Activated CD4-positive, alpha-beta T cell treated with anti-CD3 and anti-CD28 coated beads, Interleukin-2, Interleukin-4, amounts not matched to agents 100 ng/mL and 50 ng/mL, durations not matched to agents 16 hours and 8 hours (primary cell): Measurements from ENCODE around the gene MED6.

Experiments
- DNase-seq: peaks from one replicate; pipeline ENCODE4 v3.0.0-alpha.2; 2020; ENCODE audit warnings: low spot score

MED6 gene, protein sequence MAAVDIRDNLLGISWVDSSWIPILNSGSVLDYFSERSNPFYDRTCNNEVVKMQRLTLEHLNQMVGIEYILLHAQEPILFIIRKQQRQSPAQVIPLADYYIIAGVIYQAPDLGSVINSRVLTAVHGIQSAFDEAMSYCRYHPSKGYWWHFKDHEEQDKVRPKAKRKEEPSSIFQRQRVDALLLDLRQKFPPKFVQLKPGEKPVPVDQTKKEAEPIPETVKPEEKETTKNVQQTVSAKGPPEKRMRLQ

DNA sequence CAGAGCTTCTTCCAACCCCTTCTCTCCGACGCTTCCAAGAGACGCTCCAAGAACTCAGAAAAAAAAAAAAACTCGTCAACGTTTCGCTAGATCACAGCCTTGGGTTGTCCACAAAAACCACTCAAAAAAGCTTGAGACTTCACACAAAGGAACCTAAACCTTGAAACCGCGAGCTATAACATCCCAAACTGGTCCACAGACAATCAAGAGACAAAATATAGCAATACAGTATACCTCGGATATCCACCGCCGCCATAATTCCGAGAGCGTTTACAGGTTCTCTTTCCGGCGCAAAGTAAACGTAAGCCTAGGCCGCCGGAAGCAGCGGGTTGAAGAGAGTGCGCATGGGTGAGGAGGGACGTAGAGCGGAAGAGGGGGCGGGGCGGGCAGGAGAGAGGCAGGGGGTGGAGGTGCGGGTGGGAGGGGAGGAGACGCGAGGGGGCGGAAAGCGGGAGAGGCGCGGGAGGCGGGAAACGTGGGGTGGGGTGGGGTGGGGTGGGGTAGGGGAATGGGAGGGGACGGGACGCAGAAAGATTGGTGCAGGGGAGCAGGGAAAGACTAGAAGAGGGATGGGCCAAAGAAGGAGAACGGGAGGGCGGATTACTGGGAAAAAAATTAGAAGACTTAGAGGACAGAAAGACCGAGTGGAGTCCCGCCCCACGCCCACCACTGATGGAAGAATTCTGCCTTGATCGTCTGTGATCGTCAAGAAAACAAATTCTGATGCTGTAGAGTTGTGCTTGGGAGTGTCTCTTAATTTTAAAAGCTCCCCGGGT lies at the start of gene MED6:
Gene MED6, minus strand, starts transcription at position 274 of the 776 bp plus-strand sequence. Its CDS starts 18 bp downstream, at position 256.
- peak; percentile 92 for DNase-seq

DNA sequence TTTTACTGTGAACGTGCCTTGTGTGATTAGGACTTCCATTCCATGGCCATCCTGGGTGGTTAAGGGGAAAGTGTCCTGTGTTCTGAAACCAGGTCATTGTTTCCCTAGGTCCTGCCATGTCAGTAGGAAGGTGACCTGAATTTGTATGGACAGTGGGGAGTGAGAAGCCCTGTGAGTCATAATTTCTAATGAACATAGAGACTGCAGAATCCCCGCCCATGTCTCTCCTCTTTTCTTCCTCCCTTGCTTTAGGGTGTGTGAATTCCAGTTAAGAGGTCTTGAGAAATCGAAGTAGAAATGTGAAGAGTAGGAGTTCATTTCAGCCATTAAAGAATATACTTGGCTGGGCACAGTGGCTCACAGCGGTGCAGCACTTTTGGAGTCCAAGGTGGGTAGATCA lies 49.3 kb upstream of the MED6 start:
- no peak for DNase-seq

DNA sequence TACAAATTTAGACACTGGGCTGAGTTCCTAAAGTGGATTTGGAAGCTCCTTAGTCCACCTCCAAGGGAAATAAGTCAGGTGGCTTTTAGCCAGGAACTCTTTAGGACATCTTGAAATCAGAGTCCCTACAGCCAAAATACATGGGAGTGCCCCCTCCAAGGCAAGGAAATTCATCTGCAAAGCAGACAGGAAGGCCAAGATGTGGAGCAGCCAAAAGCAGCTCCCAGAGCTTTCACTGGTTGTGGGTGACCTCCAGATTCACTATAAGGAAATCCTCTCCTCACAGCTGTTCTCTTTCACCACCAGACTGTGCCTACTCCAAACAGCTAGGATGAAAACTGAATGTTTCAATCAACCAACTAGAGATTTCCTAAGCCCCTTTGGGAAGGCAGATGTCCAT lies 47.9 kb upstream of the MED6 start:
- no peak for DNase-seq

DNA sequence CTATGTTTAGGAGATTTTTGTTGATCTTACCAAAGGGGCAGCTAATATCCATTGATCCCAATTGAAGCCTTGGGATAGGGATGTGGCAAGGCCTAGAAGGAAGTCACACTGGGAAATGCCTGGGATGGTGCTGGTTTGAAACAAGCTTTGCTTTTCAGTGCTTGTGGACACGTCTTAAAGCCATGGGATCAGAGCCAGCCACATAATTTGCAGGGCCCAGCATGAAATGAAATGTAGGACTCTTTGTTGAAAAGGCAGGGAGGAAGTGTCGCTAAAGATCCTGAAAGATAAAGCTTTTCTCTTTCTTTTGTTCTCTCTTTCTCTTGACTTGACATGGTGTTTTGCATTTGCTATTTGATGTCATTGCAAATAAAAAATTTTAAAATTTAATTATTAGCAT lies 46.2 kb upstream of the MED6 start:
- DNase-seq, result no peak

DNA sequence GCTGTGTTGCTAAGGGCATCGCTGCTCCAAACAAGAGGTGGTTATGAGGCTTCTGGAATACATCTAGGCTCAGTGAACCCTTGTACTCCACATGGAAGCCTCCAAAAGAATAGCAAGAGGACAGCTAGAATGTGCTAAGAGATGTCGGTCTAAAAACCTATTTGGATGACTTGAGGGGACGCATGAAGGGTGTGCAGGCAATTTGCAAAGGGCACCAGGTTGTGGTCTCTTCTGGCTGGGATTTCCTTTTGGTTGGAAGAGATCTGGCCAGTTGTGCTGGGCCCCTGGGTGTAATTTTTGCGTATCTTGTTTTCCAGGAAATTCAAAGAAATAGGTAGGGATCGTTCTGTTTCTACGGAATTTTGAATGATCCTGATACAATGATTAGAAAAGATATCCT lies 45.4 kb upstream of the MED6 start:
- DNase-seq, result no peak

DNA sequence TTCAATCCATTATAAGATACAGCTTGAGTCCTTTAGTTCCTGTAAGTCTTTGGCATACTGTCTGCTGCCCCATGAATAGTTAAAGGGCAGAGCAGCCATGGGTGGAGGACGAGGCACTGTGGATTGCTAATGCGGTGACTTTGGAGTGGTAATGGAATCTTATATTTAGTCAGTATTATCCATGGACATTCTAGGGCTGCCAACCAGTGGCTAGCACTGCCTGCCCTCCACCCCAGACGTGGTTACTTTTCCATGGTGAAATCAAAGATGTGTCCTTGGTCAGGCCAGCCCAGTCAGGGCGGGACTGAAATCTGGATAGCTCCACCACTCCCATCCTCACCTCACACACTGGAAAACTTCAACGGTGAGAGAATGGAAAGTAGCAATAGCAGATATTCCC lies 43.5 kb upstream of the MED6 start:
- no peak for DNase-seq

DNA sequence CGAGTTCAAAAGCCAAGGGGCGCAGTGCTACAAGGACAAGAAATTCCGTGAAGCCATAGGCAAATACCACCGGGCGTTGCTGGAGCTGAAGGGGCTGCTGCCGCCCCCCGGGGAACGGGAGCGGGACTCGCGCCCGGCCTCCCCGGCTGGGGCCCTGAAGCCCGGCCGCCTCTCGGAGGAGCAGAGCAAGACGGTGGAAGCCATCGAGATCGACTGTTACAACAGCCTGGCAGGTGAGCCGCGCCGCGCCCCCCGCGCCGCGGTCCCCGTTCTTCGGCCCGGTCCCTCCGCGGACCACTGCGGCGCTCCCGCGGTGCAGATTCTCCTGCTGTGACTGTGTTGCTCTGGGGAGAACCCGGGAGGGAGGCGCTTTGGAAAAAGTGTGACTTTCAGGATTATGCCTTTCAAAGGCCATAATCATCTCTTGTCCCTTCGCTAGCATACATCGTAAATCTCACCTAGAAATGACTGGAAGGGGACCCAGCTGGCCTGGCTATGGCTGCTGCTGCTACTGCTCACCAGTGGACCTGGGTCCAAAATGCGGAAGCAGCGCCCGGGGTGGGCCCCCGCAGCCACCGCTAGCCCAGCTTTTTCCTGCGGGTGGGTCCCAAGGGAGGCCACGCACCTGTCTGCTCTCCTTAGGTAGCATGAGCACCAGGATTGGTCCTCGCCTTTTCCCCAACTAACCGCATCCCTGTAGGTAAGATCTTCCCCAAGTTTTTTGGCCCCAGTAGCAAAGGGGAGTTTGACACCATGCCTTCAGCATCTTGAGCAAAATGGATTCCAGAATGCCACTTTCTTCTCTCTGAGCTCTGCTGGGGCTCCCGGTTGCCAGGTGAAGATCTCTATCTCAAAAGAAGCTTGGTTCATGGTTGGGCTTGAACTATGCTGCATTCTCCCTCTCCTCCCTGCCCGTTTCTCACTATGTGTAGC lies 42.1 kb upstream of the MED6 start:
- no peak for DNase-seq

DNA sequence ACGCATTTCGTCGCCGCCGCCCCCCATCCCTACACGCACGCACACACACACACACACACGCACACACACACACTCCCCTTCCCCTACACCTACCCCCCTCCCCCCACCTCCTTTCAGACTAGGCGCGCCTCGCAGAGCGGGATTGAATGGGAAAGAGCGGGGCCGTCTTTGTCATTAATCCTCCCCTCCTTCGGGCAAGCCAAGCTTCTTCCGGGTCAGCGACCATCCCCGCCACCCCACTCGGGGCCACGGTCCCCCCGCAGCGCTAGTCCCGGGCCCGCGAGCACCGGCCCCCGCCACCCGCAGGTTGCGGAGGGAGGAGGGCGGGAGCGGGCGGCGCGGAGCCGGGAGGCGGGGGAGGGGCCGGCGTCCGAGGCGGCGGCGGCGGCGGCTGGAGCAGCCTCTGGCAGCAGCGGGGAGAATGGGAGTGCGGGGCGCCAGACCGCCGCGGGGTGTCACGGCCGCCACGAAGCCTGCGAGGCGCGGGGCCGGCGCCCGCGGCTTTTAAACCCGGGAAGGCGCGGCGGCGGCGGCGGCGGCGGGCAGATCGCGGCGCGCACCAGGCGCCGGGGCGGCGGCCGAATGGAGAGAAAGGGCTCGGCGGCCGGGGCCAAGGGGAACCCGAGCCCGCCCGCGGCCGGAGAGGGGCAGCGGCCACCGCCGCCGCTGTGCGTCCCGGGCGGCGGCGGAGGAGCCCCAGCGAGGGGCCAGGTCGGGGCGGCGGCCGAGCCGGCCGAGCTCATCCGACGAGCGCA lies 41.3 kb upstream of the MED6 start, which contains the start of gene TTC9:
Gene TTC9, plus strand, starts transcription at position 369 of the 755 bp plus-strand sequence. Its CDS starts 214 bp downstream, at position 583.
- no peak for DNase-seq

DNA sequence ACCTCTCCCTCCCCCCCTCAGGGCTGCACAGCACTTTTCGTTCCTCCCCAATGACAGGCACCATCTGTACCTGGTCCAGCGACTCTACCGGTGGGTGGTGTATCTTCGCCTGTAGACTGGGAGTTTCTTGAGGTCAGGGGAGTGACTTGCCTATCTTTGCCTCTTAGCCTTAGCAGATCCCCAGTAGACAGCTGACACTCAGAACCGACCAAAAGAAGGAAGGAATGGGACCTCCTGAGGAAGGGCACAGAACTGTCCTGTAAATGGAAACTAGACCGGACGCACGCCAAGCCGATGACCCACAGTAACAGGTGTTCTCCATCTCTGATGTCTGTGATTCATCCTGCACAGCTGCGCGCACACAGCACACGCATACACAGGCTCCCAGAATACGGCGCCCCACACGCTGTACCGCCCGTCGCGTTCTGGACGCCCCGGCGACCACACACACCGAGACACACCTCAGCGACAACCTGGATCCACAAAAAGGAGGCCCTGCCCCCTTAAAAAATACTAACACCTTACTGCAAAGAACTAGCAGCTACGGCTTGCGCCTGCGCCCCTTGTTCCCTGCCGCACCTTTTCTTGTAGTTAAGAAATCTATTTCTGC lies 40.6 kb upstream of the MED6 start:
- DNase-seq, result no peak

DNA sequence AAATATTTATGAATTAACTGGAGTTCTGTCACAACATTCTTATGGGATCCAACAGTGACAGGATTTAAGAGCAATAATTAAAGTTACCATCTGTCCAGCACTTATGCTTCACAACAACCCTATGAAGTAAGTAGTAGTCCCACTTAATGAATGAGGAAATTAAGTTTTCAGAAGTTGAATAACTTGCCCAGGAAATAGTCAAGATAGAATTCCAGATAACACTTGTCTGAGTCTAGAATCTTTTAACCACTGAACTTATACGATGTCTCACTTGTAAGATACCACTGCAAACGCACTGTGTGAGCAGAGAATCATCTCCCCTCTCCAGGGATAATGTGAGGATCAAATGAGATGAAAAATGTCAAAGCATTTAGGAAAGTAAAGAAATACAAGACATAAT lies 38.0 kb upstream of the MED6 start:
- DNase-seq, result no peak

DNA sequence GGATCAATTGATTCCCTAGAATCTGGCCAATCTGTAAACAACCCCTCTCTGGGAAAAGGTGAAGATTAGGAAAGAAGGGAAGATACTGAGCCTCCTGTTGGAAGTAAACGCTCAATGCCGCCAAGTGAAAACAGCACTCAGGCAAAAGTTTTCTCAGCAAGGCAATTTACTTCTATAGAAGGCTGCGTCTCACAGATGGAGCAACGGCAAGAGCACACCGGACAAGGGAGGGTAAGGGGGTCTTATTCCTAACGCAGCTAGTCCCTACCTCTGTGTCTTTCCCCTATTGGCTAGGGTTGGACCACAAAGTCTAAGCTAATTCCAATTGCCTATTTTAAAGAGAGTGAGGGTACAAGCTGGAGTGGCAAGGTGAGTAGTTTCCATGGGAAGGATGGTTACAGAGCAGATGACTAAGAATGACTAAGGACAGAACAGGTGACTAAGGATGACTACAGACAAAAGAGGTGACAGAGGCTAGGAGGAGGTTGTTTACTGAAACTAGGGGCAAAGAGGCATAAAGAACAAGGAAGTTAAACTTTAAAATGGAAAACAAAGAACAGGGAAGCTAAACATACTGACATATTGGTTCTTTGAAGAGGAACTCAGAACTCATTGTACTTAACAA lies 35.6 kb upstream of the MED6 start:
- DNase-seq, result no peak

DNA sequence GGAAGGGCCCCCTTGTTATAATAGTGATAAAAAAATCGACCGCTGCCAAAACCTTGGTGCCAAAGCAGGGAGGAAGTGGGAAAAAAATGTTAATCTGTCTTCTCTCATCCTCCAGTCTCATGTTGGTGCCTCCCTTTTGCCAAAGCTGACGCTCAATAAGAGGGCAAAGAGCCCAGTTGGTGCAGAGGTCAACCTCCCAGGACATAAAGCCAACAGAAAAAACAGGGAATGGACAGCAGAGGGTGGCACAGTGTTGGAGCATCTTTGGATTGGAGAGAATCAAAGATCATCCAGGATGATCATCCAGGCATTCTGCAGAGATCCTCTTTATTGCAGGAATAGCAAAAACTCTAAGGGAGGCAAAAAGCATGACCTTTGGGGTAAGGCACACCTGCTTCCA lies 31.5 kb upstream of the MED6 start:
- no peak for DNase-seq

DNA sequence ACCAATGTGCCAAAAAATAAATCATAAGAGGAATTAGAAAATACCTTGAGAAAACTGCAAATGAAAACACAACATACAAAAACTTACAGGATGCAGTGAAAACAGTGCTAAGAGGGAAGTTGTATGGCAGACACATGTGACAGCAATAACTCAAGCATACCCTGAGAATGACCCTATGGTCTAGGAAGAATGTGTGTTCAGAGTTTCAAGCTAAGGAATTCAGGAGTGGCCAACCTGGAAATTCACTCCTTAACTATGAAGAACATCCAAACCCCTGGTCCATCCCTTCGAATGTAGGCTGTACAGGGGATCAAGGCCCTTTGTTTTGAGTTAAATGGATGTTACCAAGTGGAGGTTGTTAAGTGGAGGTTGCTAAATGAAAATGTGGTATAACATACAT lies 24.5 kb upstream of the MED6 start:
- DNase-seq, result no peak

DNA sequence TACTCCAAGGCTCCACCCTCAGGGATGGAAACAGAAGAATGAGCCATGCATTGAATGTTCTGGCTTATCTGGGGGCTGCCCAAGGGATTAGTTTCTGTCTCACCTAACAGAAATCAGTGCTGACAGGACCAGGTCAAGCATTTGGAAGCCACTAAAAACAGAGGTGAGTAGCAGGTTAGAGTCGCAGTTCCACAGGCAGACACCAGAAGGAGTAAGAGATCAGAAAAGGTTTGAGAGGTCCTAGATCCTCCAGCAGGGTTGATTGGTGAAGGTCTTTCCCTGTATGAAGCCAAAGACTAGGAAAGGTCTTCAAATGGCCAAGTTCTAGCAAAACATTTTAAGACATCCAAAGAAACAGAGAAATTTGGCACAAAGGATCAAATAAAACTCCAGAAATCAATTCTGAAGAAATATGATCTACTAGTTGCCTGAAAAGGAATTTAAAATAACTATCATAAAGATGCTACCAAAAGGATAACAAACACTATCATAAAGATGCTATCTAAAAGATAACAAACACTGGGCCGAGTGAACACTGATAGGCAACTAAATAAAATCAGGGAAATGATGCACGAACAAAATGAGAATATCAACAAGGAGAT lies 21.8 kb upstream of the MED6 start:
- DNase-seq, result peak; percentile 38

DNA sequence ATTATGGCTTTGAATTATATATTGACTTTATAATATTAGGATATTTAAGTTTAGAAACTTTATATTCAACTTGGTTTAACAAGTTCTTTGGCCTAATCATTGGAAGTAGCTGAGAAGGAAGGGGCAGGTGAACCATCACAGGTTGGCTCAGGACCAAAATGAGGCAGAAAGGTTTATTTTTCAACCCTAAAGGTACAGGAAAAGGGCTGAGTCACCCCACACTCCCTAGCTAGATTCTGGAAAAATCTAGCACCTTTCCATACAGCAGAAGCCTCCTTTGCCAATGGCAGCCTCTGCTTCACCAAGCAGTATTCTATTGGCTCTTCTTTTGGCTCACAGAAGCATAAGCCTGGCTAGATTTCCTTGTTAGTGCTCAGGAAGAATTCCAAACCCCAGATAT lies 19.3 kb upstream of the MED6 start:
- DNase-seq, result no peak

DNA sequence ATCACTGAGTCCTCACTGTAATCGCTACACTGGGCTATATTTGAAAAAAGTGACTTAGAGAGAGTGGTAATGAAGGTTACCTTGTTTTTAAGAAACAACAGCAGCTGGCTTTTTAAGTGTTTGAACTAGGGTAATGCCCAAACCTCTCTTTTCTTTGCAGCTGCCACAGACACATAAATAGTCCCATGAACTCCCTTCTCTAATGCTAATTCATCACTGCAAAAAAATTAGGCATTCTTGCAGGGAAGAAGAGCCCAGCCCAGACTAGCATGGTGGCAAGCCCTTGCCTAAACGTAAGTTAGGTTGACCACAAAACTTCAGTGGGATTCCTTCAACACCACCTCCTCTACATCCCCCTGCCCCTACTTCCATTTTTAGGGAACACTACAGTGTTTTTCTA lies 17.9 kb upstream of the MED6 start:
- DNase-seq, result no peak

DNA sequence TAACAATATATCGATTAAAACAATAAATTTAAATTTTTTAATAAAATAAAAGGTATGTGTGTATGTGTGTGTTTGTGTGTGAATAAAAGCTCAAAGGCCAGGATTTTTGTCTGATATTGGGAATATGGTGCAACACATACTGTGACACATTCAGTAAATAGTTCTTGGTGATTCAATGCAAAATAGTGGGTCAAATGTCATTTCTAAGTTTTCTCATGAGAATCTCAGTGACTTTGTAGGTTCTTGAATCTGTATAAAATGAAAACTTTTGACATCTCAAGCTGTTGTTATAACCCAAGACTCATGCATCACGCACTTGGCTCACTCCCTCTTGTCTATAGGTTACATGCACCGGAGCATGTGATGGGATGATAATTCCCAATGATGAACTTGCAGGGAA lies 16.2 kb upstream of the MED6 start:
- DNase-seq, result no peak

DNA sequence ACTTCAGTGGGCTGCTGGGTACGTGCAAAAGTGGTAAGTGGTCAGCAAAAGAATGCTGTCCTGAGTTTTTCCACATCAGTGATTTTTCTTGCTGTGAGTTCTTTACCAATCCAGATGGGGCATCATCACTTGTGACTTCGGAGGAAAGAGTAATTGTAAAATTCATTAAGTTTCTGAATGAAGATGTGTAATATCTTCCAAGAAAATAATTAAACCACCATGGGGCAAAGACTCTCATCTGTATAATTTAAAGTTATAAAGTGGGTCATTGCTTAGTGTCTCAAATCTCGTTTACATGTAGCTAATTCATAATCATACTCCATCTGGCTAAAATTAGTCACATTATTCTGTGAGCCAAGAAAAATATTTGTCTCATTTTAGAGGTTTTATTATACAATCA lies 10.8 kb upstream of the MED6 start:
- no peak for DNase-seq

DNA sequence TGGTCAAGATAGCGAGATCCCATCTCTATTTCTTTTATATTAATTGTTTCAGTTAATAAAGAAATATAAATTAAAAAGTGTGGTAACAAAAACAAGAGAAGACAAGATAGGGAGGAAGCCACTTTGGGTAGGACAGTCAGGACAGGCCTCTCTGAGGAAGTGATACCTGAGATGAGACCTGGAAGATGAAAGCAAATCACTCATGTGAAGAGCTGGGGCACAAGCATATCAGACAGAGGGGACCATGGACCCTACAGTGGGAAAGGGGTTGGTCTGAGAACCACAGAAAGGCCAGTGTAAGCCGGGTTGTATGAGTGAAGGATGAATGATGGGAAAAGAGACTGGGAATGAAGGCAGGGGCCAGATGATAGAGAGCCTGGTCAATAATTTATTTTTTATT lies 1.8 kb upstream of the MED6 start:
- no peak for DNase-seq

DNA sequence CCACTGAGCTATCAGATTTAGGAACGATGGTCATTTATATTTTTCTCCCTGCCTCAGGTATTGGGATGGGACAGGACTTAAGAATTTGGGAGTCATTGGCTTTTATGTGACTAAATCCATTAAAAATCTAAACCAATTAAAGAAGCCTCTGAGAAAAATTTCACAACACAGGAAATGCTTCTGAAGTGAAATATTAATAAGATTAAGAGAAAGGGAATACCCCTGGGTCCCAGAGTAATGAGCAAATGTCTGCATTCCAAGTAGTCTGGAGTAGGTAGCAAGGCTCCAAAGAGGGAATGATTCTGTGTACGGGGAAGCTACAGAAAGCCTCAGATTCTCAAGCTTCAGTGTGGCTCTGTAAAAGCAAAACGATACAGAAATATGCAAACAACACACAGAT lies 707 bp upstream of the MED6 start:
- DNase-seq, result no peak

DNA sequence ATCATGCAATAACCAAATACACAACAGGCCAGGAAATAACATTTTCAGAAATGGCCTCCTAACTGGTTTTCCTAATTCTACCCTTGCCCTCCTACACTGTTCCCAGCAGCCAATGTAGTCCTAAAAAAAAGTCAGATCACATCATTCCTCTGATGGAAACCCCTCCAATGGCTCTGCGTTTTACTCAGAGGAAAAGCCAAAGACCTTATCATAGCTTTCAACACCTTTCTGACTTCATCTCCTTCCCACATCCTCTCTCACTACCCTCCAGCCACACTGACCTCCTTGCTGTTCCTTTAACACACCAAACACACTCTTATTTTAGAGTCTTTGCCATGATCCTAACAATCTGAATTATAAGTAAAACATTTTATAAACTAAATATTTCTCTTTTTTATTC lies 1.1 kb downstream of the MED6 start:
- DNase-seq, result no peak
